SK-N-SH (cell line): ENCODE results near the gene C2orf49. TPM values are rescaled to one million over a fixed set of nuclear protein-coding genes. Genes with fewer than 3 reads are reported as not detected.

ENCODE experiments used
- CTCF ChIA-PET: fragments of 300-600, 350-600 bp; formaldehyde crosslinking; extraction: SDS; loops from one replicate; lab custom pipeline; 2021; lab: Yijun Ruan, JAX
- POLR2A ChIA-PET: fragments of 350-600 bp; sonication (Branson Sonifier 250); formaldehyde crosslinking; extraction: SDS; loops from one replicate; lab custom pipeline; 2020; ENCODE audit warnings: antibody characterized with exemption, inconsistent platforms; lab: Yijun Ruan, JAX
- DNase-seq: peaks from one replicate; pipeline ENCODE4 v3.0.0; 2012
- H2AFZ ChIP-seq: fragments of 200-600 bp; sonication (generic); 2 replicates; pipeline ENCODE4 v1.8.1; 2016; ENCODE audit warnings: antibody characterized with exemption, mild to moderate bottlenecking, low read depth
- H3F3A ChIP-seq: fragments of 200-600 bp; sonication (generic); replicated peaks from 2 replicates; pipeline ENCODE3; 2016; ENCODE audit warnings: antibody characterized with exemption, mild to moderate bottlenecking; ENCODE audit not compliant: insufficient read depth
- H3K27ac ChIP-seq, 2 experiments: fragments of 200-500 bp in 1 of 2; fragments of 200-600 bp in 1 of 2; sonication (Bioruptor generic) in 1 of 2; sonication (generic), shearing (Covaris generic) in 1 of 2; 2 replicates each; pipeline versions ENCODE4 v1.5.1 to v1.6.1; 2014 to 2016; ENCODE audit warnings: low read depth in 2 of 2, inconsistent platforms in 1 of 2, low read length in 1 of 2, mild to moderate bottlenecking in 1 of 2, mixed read lengths in 1 of 2
- H3K27me3 ChIP-seq: fragments of 200-600 bp; sonication (generic), shearing (Covaris generic); 2 replicates; pipeline ENCODE4 v1.6.1; 2016; ENCODE audit warnings: mixed run types; ENCODE audit not compliant: insufficient read depth
- H3K36me3 ChIP-seq, 2 experiments: fragments of 200-500 bp in 1 of 2; fragments of 200-600 bp in 1 of 2; sonication (Bioruptor generic) in 1 of 2; sonication (generic) in 1 of 2; replicated peaks in 1 of 2; 2 replicates each; pipeline versions ENCODE3 to v1.5.1; 2014 to 2016; ENCODE audit warnings: low read length in 1 of 2, mild to moderate bottlenecking in 1 of 2; ENCODE audit not compliant: insufficient read depth in 2 of 2, control insufficient read depth in 1 of 2
- H3K4me1 ChIP-seq, 2 experiments: fragments of 200-500 bp in 1 of 2; fragments of 200-600 bp in 1 of 2; sonication (Bioruptor generic) in 1 of 2; sonication (generic), shearing (Covaris generic) in 1 of 2; 2 replicates each; pipeline versions ENCODE4 v1.5.1 to v1.6.1; 2014 to 2016; ENCODE audit warnings: low read depth in 1 of 2, low read length in 1 of 2, mixed run types in 1 of 2; ENCODE audit not compliant: insufficient read depth in 2 of 2, control insufficient read depth in 1 of 2
- H3K4me2 ChIP-seq: fragments of 200-600 bp; sonication (generic), shearing (Covaris generic); 2 replicates; pipeline ENCODE4 v1.6.1; 2017; ENCODE audit warnings: mixed run types
- H3K4me3 ChIP-seq, 2 experiments: fragments of 200-500 bp in 1 of 2; fragments of 200-600 bp in 1 of 2; sonication (Bioruptor generic) in 1 of 2; sonication (generic), shearing (Covaris generic) in 1 of 2; 2 replicates each; pipeline versions ENCODE4 v1.5.1 to v1.8.1; 2014 to 2016; ENCODE audit warnings: low read depth in 2 of 2, inconsistent platforms in 1 of 2, low read length in 1 of 2, mild to moderate bottlenecking in 1 of 2, mixed read lengths in 1 of 2, moderate library complexity in 1 of 2
- H3K79me2 ChIP-seq: fragments of 200-600 bp; sonication (generic); 2 replicates; pipeline ENCODE4 v1.8.1; 2017; ENCODE audit warnings: mild to moderate bottlenecking; ENCODE audit not compliant: insufficient read depth
- H3K9ac ChIP-seq: fragments of 200-600 bp; sonication (generic); 2 replicates; pipeline ENCODE4 v1.6.1; 2017; ENCODE audit warnings: mixed run types
- H3K9me2 ChIP-seq: fragments of 200-600 bp; sonication (generic); 2 replicates; pipeline ENCODE4 v1.6.1; 2017; ENCODE audit warnings: mixed run types
- H3K9me3 ChIP-seq: fragments of 200-600 bp; sonication (generic); 2 replicates; pipeline ENCODE4 v1.6.1; 2017; ENCODE audit warnings: mixed run types, mild to moderate bottlenecking, moderate library complexity
- H4K20me1 ChIP-seq: fragments of 200-600 bp; sonication (generic); 2 replicates; pipeline ENCODE4 v1.6.1; 2017; ENCODE audit warnings: mild to moderate bottlenecking, mixed run types; ENCODE audit not compliant: insufficient read depth
- CTCF ChIP-seq: fragments of 200-600 bp; sonication (generic); IDR thresholded peaks from 2 replicates; pipeline ENCODE4 v1.6.1; 2017; ENCODE audit warnings: antibody characterized with exemption, mild to moderate bottlenecking, moderate library complexity
- EZH2phosphoT487 ChIP-seq: fragments of 200-600 bp; sonication (generic); IDR thresholded peaks from 2 replicates; pipeline ENCODE4 v1.6.1; 2017; ENCODE audit warnings: low read depth, mixed run types, mild to moderate bottlenecking, antibody characterized with exemption, moderate library complexity, borderline replicate concordance
- FOXJ3 ChIP-seq: sonication (generic); formaldehyde crosslinking; IDR thresholded peaks from 2 replicates; pipeline ENCODE4 v1.5.1; 2020; ENCODE audit warnings: mild to moderate bottlenecking, missing genetic modification reagents
- FOXM1 ChIP-seq: IDR thresholded peaks from 2 replicates; pipeline ENCODE4 v1.4.0; 2012; ENCODE audit warnings: low read depth, mild to moderate bottlenecking
- IRF3 ChIP-seq: fragments of 150-350 bp; IDR thresholded peaks from 2 replicates; pipeline ENCODE4 v1.6.1; 2016; ENCODE audit warnings: mild to moderate bottlenecking, low read depth, low read length
- MAX ChIP-seq: IDR thresholded peaks from 2 replicates; pipeline ENCODE4 v1.4.0; 2012; ENCODE audit warnings: low read depth
- PBX3 ChIP-seq: IDR thresholded peaks from 2 replicates; pipeline ENCODE4; 2012
- POLR2AphosphoS5 ChIP-seq: IDR thresholded peaks from 2 replicates; pipeline ENCODE4 v1.6.1; 2012; ENCODE audit warnings: low read depth, low read length
- RCOR1 ChIP-seq: fragments of 150-350 bp; IDR thresholded peaks from 2 replicates; pipeline ENCODE4 v1.6.1; 2017; ENCODE audit warnings: antibody characterized with exemption, low read length
- RXRA ChIP-seq: IDR thresholded peaks from 2 replicates; pipeline ENCODE4 v1.4.0; 2012; ENCODE audit warnings: low read depth, mild to moderate bottlenecking, borderline replicate concordance
- SIN3A ChIP-seq: IDR thresholded peaks from 2 replicates; pipeline ENCODE4 v1.6.1; 2012; ENCODE audit warnings: low read depth, mild to moderate bottlenecking, low read length, moderate library complexity, borderline replicate concordance
- SMC3 ChIP-seq: IDR thresholded peaks from 2 replicates; pipeline ENCODE4 v1.6.1; 2012; ENCODE audit warnings: low read depth, low read length, improper control_type of control experiment
- USF1 ChIP-seq: IDR thresholded peaks from 2 replicates; pipeline ENCODE4 v1.4.0; 2012; ENCODE audit warnings: low read depth, borderline replicate concordance
- USF2 ChIP-seq: fragments of 150-350 bp; IDR thresholded peaks from 2 replicates; pipeline ENCODE4 v1.6.1; 2017; ENCODE audit warnings: antibody characterized with exemption, low read length, low read depth, borderline replicate concordance
- YY1 ChIP-seq: IDR thresholded peaks from 2 replicates; pipeline ENCODE4 v1.4.0; 2012; ENCODE audit warnings: low read depth, mild to moderate bottlenecking
- WGBS: methylation state at CpG from one replicate; pipeline ENCODE4 v1.1.6; 2017; ENCODE audit warnings: low lambda C conversion rate; 5-methylcytosine and 5-hydroxymethylcytosine counted together
- polyA plus RNA-seq, 3 experiments: library from polyadenylated mRNA; depleted of rRNA; stranded (reverse); fragments of >200 nt; gene quantifications; 2 replicates each; pipeline ENCODE4 v1.2.3, GENCODE V29; 2012

The C2orf49 gene
- polyA plus RNA-seq, 1 of the 3 experiments (the other 2 are of a cell fraction), result 7.6 TPM

GRCh38 chr2:105378921-105379383 is 41.6 kb downstream of the C2orf49 start:
- no peak overlapping the region for H3K4me2 ChIP-seq
- peaks cover 67% of the 10 kb centered on the region; the same call in 1 of the 2 replicates for H3K79me2 ChIP-seq
- peaks cover 6% of the 10 kb centered on the region in 2 experiments; a peak in 1 of 4 replicates for H3K4me1 ChIP-seq
- H3K27ac ChIP-seq, result no peak overlapping the region
- peaks cover 11% of the 10 kb centered on the region; the same call in 1 of the 2 replicates for H4K20me1 ChIP-seq
- no peak overlapping the region for H3K4me3 ChIP-seq
- H3K9ac ChIP-seq, result no peak overlapping the region
- ChIA-PET POLR2A (no interaction called here), CTCF (interaction anchor here (1.3 to 3.5 kb wide), 4 partner anchors 14 to 142 kb away, joined by 4 to 35 read pairs (median 10); no protein-coding TSS in a partner anchor)
- peaks cover 5 to 30% of the 10 kb centered on the region in 2 experiments for H3K36me3 ChIP-seq
- peaks cover 5% of the 10 kb centered on the region for H3F3A ChIP-seq
- H3K9me2 ChIP-seq, result no peaks in the 10 kb centered on the region
- 100% methylated on average over 1 of the region's 4 CpGs for WGBS
- H3K9me3 ChIP-seq, result no peaks in the 10 kb centered on the region
- DNase-seq, result no peak
- no peaks in the 10 kb centered on the region for H3K27me3 ChIP-seq
- TF ChIP-seq MAX (no peak), USF2 (no peak), RXRA (no peak), USF1 (no peak), EZH2phosphoT487 (no peak), PBX3 (no peak), IRF3 (no peak), POLR2AphosphoS5 (no peak), RCOR1 (no peak), SMC3 (no peak), FOXM1 (no peak), CTCF (no peak), YY1 (no peak), SIN3A (no peak), FOXJ3 (no peak)
- H2AFZ ChIP-seq, result no peak overlapping the region
